ENCODE results near the gene MST1.
A peak's percentile ranks its signal among the peaks of the same experiment; 100 is the strongest.

The MST1 gene

GRCh38 chr3:49721596-49721895 is 32.3 kb upstream of the MST1 start:
- no peak for TF ChIP-seq USF1 (IDR thresholded peaks at IDR 0.05)
- TF ChIP-seq MAX (IDR thresholded peaks at IDR 0.05), result no peak
- no peak for TF ChIP-seq ZBTB7A (IDR thresholded peaks at IDR 0.05; ENCODE audit: low read depth)
- TF ChIP-seq TAF1 (IDR thresholded peaks at IDR 0.05; ENCODE audit: low read depth), result no peak
- TF ChIP-seq RAD21 (IDR thresholded peaks at IDR 0.05; ENCODE audit: low read depth), result no peak

GRCh38 chr3:49720855-49721595 is 31.8 kb upstream of the MST1 start:
- TF ChIP-seq YY1 (IDR thresholded peaks at IDR 0.05; ENCODE audit: low read depth) (no peak), CEBPB (IDR thresholded peaks at IDR 0.05) (no peak)

- TF ChIP-seq RAD21 (IDR thresholded peaks at IDR 0.05; ENCODE audit: low read depth) (peak; percentile 24; the same call in 1 of the 2 replicates), CEBPB (IDR thresholded peaks at IDR 0.05) (no peak)
Measured at GRCh38 chr3:49719214-49719884, 30.1 kb upstream of the MST1 start, which contains the start of gene AMIGO3. Gene AMIGO3 (minus strand): TSS chr3:49719684. CDS start chr3:49719465, 219 bp downstream.

- TF ChIP-seq NFIC (IDR thresholded peaks at IDR 0.05) (no peak), CEBPB (IDR thresholded peaks at IDR 0.05) (no peak), YY1 (IDR thresholded peaks at IDR 0.05; ENCODE audit: low read depth) (no peak), ZBTB7A (IDR thresholded peaks at IDR 0.05; ENCODE audit: low read depth) (no peak), CREB1 (IDR thresholded peaks at IDR 0.05; ENCODE audit: low read depth) (no peak), EP300 (IDR thresholded peaks at IDR 0.05; ENCODE audit: borderline replicate concordance) (no peak), EGR1 (IDR thresholded peaks at IDR 0.05) (no peak), TCF12 (IDR thresholded peaks at IDR 0.05; ENCODE audit: low read depth) (no peak), MAX (IDR thresholded peaks at IDR 0.05) (no peak), TEAD4 (IDR thresholded peaks at IDR 0.05) (no peak; the same call in 1 of the 2 replicates), REST (IDR thresholded peaks at IDR 0.05; ENCODE audit: low read depth) (no peak)
Measured at GRCh38 chr3:49718858-49719213, 29.6 kb upstream of the MST1 start.

- TF ChIP-seq EGR1 (IDR thresholded peaks at IDR 0.05) (no peak), CREB1 (IDR thresholded peaks at IDR 0.05; ENCODE audit: low read depth) (no peak), REST (IDR thresholded peaks at IDR 0.05; ENCODE audit: low read depth) (no peak), TAF1 (IDR thresholded peaks at IDR 0.05; ENCODE audit: low read depth) (no peak), FOXM1 (IDR thresholded peaks at IDR 0.05; ENCODE audit: borderline replicate concordance, low read depth) (no peak), EP300 (IDR thresholded peaks at IDR 0.05; ENCODE audit: borderline replicate concordance) (no peak), TEAD4 (IDR thresholded peaks at IDR 0.05) (no peak), TCF12 (IDR thresholded peaks at IDR 0.05; ENCODE audit: low read depth) (no peak), YY1 (IDR thresholded peaks at IDR 0.05; ENCODE audit: low read depth) (no peak), NFIC (IDR thresholded peaks at IDR 0.05) (no peak), USF1 (IDR thresholded peaks at IDR 0.05) (no peak), RAD21 (IDR thresholded peaks at IDR 0.05; ENCODE audit: low read depth) (no peak), CEBPB (IDR thresholded peaks at IDR 0.05) (no peak), ZBTB7A (IDR thresholded peaks at IDR 0.05; ENCODE audit: low read depth) (no peak), MAX (IDR thresholded peaks at IDR 0.05) (no peak)
Measured at GRCh38 chr3:49717959-49718857, 28.9 kb upstream of the MST1 start.

All from Ishikawa (cell line).